SK-N-DZ (cell line): Measurements from ENCODE around the gene KLHL42.
"Not testable (repeated sequence)": the region's sequence is repeated elsewhere in the genome, so short reads cannot be mapped to it uniquely, and the experiment has no call there.

Experiments
- DNase-seq: peaks from one replicate; pipeline ENCODE4 v3.0.0-alpha.2; 2015; ENCODE audit warnings: low spot score

Gene KLHL42

DNA sequence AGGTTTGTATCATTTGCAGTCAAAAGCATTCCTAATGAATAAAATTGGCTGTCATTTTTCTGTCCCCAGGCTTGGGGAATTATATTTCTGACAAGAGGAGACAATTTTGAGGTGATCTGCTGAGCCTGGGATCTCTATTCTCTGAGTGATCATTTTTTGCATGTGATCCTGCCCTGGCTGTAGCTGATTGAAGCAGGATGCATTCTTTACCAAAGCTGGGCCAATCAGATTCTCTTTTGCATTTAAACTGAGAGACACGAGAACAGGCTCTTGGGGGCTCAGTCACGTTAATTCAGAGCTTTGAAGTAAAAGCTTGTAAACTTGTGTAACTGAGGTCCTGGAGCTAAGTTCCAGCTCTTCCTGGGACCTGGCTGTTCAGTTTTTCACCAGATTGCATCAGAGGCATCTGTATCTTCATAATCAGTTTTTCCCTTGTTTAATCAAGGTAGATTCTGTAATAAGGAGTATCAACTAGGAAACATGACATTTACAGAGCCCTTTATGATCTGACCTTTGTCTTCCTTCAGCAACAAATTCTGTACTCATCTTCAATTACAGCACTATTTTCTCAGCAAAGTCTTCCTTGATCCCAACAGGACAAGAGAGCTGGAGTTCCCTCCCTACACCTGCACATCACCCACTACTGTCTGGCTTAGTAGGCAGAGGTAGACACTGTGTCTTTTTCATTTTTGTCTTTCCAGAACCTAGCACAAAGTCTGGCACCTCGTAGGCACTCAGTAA, 35.0 kb downstream of the KLHL42 start:
- no peak for DNase-seq

DNA sequence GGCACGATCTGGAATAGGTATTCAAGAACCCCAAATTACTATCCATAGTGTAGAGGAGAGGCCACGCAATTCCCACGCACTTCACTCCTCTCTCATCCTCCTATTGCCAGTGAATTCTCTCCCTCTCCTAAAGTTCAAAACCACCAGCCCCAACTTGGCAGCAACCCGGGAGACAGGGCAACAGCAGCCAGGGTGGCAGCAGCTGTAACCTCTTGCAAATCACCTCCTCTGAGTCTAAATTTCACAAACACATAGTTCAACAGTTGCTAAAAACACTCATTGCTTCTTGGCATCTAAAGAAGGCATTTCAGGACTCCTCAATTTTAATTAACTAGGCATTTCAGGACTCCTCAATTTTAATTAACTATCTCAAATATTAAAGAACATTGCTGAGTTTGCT, 37.7 kb downstream of the KLHL42 start:
- no peak for DNase-seq

DNA sequence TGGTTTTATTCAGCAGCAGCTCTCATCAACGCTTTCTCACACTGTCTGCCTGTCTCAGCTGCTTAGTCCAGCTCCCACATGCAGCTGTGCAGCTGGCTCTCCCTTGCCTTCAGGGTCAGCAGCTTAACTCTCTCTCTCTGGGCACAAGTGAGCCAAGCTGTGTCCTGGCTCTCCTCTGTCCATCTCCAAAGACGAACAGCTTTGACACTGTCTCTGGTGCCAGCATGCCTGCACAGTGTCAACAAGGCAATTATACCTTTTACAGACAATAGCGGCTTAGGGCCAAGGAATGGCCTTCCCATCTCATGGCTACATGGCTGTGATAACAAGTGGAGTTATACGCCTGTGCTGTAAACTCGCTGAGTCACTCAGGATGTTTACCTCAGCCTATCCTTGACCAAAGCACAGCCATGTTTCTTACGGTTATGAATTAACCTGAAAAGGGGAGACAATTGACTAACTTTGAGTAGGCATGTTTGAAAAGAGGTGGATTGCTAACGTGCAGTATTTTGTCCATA, 38.4 kb downstream of the KLHL42 start:
- DNase-seq, result peak; percentile 67

DNA sequence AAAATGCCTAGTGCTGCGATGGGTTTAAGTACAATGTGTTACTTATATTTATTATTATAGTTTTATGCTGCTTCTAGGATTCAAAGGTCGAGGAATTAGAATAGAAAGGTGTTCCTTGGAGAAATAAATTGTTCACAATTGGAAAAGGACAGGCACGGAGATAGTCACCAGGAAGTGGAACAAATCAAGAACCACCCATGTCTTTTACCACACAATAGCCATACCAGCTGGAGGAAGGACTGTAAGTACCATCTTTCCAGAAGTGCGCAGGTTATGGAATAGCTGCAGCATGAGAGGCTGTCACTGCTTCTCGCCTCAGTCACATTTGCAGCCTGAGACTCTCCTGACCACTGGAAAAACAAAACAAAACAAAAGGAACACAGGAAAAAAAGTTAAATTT, 40.5 kb downstream of the KLHL42 start:
- DNase-seq, result no peak

- peak; percentile 77 for DNase-seq
These were observed 41.4 kb downstream of the KLHL42 start for GRCh38 chr12:27821259-27821973.

DNA sequence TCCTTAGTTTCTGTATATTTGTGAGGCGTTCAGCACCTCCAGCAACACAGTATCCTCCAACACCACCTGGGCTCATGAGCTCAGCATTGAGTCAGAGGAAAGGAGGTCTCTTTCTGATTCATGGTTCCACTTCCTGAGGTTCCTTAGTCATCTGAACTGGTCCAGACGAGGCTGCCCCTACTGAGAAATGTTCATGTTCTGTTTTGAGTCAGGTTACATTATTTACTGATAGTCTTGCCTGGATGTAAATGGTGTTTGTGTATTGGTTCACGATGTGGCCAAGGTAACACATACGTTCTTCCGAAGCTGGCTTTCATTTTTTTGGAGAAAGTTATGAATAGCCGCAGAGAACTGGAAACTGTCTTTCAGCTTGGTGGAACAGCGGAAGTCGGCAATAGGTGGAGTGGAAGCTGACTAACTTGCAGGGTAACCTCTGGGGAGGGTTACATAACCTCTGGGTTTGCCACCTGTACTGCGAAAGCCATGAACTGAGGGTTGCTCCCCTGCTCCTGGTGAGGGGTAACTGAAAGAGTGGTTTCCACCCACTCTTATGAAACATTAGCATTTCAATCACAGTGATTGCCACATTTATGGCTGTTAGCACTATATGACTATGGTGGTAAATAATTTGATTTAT, 42.2 kb downstream of the KLHL42 start:
- no peak for DNase-seq

GRCh38 chr12:27823038-27823437, 43.0 kb downstream of the KLHL42 start:
- DNase-seq, result no peak

DNA sequence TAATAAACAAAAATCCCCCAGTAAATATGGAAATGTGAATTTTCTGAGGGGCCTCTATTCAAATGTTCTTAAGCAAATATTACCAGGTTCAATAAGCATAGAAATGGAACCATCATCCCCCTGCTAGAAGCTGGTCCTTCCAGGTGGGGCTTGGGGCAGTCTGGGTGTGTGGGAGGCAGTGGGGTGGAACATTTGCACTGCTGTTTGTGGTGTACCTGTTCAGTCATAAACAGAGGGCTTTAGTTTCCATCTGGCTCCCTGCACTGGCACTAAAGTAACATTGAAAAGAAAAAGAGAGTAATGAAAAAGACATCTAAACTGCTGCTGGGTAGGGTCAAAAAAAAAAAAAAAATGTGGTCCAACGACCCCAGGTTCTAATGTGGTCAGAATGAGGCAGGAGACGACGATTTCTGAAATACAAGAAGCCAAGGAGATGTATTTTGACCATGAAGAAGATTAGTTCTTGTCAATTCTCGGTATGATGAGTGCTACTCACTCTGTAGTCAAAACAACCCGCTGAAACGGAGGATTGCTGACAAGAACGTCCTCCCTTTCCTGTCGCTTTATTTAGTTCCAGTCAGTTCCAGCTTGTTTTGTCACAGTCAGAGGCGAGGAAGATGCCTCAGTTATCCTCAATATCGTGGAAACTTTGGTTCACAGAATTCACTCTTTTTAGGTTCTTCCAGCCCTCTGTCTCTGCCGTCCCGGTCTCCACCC, 44.3 kb downstream of the KLHL42 start:
- DNase-seq, result no peak

DNA sequence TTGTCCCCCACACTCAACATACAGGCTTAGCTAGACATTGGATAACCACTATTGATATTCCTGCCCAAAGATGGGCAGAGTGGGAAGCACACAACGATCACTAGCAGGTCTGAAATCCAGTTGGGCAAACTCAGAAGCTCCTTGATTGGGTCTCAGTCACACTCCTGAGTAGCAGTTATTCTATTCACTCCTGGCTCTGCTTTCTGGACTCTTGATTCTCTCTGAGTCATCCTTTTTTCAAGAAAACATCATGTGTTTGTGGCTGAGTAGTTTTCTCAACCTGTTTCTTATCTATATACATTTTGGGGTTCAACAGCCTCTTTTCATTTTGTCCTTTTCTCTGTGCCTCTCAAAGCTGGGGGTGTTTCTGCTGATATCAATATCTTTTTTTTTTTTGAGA, 46.0 kb downstream of the KLHL42 start:
- DNase-seq, result no peak

DNA sequence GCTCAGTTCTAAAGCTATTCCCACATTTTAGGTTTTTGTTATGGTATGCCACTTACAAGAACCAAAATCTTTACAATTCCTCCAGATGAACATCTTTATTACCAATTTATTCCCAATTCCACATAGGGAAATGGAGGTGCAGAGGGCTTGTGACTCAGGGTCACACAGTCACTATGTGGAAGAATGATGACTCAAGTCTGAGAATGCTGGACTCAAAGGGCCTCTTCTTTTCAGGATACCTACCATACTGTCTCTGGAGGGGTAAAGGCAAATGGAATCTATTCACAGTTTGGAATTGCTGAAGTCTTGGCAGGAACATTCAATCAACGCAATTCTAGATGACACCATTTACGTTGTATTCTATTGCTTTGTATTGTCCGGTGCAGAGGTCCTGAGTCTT, 48.2 kb downstream of the KLHL42 start:
- DNase-seq, result no peak

DNA sequence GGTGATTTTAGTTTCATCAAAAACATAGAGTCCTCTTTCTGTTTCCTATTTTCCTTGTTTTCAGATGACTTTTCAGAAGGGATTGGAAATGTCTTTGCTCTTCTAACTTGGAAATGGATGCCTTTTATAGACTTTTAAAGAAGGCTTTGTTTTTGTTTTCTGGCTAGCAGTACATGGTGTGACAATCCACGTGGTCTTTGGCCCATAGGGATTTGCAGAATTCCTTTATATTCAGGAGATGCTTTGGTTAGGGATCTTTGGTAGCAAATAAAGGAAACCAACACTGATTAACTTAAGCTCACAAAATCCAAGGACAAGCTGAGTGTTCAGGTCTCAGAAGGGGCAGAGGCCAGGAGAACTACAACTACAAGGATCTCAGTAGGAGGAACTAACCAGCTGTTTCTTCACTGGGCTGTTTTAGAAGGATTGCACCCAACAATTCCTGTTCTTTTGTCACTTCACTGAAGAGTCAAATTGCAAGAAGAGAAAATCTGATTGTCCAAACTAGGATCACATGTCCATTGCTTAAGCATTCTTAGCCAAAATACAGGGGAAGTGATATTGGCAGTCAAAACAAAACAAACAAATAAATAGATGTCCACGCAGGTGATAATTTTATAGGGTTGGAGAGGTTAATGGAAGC, 58.6 kb downstream of the KLHL42 start:
- no peak for DNase-seq

DNA sequence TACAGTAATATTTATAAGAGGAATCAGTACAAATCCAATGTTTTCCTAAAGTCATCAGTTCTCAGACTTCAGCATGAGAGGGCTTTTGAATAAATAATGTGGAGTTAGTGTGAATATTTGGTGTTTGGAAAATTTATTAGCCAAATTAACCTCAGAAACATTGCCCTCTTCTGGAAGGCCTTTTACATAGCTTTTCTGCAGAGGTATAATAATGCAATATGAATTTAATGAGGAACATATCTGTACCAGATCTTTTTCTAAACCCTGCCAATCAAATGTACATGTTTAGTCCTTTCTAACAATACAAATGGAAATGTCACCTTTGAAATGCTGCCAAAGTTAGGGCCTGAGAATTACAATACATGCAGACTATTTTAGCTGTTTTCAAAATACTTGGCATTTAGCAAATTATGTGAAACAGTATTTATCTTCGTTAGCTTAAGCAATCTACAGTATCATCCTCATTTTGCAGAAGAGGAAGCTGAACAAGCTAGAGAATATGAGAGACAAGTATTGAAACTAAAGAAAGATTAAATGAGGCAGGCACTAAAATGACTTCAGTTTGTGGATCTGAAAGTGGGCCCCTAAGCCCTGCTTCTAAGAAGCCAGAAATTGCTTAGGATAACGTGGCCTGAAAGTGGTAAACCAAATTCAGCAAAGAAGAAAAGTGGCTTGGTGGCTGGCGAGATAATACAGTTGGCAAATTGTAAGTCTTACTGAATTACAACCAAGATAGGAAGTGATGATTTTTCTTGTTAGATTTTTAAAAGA, 60.4 kb downstream of the KLHL42 start:
- DNase-seq, result no peak

- DNase-seq, result no peak
These were observed 61.4 kb downstream of the KLHL42 start for GRCh38 chr12:27841392-27841882.

- no peak for DNase-seq
These were observed 63.7 kb downstream of the KLHL42 start for GRCh38 chr12:27843714-27844245.

DNA sequence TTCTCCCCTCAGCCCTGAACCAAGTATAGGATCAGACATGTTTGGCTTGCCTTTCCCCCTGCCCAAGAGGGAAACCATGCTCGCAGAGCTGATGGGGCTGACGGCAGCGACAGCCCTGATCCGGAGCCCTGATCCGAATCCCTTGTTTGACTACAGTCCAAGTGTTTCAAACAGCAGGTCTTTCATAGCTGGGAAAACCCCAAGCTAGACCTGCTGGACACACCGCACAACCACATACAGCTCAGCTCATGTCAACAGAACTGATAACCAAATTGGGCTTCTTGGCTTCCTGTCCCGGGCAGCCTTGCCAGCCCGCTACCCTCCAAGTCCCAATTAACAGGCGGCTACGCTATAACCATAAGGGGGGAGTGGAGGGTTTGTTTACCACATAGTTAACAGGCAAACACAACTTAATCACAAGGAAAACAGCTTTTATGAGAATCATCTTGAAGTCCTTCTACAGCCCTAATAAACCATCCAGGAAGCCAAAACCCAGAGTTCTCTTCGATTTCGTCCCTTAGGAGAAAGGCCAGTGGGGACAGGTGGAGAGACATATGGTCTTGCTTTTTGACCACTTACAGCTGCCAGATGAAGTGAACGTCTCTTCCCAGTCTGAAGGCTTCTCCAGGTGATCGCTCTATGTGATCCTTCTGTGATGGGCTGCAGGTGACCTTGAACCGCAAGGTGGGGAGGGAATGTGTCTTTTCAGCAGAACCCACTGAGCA, 64.5 kb downstream of the KLHL42 start:
- DNase-seq, result no peak

GRCh38 chr12:27845187-27845586, 65.2 kb downstream of the KLHL42 start:
- DNase-seq, result no peak

- not testable (repeated sequence) for DNase-seq
These were observed 65.7 kb downstream of the KLHL42 start for GRCh38 chr12:27845706-27846105.

- DNase-seq, result not testable (repeated sequence)
These were observed 67.3 kb downstream of the KLHL42 start for GRCh38 chr12:27847293-27847692.

DNA sequence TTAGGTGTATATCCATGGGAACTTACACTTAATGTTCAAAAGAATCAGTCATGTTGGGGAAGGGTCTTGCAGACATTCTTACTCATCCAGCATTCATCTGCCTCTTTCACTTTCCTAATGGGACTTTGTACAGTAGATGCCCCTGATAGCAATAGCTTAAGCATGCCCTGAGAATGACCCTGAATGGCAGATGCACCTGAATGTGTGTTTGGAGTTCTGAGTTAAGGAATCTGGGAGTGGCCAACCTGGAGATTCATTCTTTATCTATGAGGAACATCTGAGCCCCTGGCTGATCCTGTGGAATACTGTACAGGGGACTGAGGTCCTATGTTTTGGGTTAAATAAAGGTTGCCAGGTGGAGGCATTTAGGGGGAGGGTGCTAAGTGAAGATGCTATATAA, 71.3 kb downstream of the KLHL42 start:
- no peak for DNase-seq
